Measurements from ENCODE around the gene TTC34.

Gene TTC34

GRCh38 chr1:2602866-2603520 is 198.5 kb downstream of the TTC34 start:
- no peak for DNase-seq (ENCODE audit: low spot score)

GRCh38 chr1:2602311-2602835 is 199.1 kb downstream of the TTC34 start:
- no peak for DNase-seq (ENCODE audit: low spot score)

- DNase-seq (ENCODE audit: low spot score): no peak
Measured at GRCh38 chr1:2601721-2602303, 199.7 kb downstream of the TTC34 start.

- no peak for DNase-seq (ENCODE audit: low spot score)
Measured at GRCh38 chr1:2598329-2598931, 203.1 kb downstream of the TTC34 start.

- DNase-seq (ENCODE audit: low spot score): no peak
Measured at GRCh38 chr1:2597441-2598328, 203.8 kb downstream of the TTC34 start.

GRCh38 chr1:2596530-2597333 is 204.8 kb downstream of the TTC34 start:
- no peak for DNase-seq (ENCODE audit: low spot score)

- no peak for DNase-seq (ENCODE audit: low spot score)
Measured at GRCh38 chr1:2595812-2596529, 205.5 kb downstream of the TTC34 start.

GRCh38 chr1:2595261-2595811 is 206.2 kb downstream of the TTC34 start:
- DNase-seq (ENCODE audit: low spot score): no peak

GRCh38 chr1:2594641-2595131 is 206.8 kb downstream of the TTC34 start:
- no peak for DNase-seq (ENCODE audit: low spot score)

- no peak for DNase-seq (ENCODE audit: low spot score)
Measured at GRCh38 chr1:2594001-2594640, 207.4 kb downstream of the TTC34 start.

GRCh38 chr1:2593251-2593878 is 208.1 kb downstream of the TTC34 start:
- no peak for DNase-seq (ENCODE audit: low spot score)

GRCh38 chr1:2592672-2593071 is 208.8 kb downstream of the TTC34 start:
- DNase-seq (ENCODE audit: low spot score): no peak

- no peak for DNase-seq (ENCODE audit: low spot score)
Measured at GRCh38 chr1:2591581-2592261, 209.8 kb downstream of the TTC34 start.

- no peak for DNase-seq (ENCODE audit: low spot score)
Measured at GRCh38 chr1:2591233-2591580, 210.3 kb downstream of the TTC34 start.

GRCh38 chr1:2590233-2591141 is 211.0 kb downstream of the TTC34 start:
- no peak for DNase-seq (ENCODE audit: low spot score)

GRCh38 chr1:2589431-2590232 is 211.9 kb downstream of the TTC34 start:
- no peak for DNase-seq (ENCODE audit: low spot score)
